CD4-positive, alpha-beta T cell (primary cell): ENCODE data around the gene TEPSIN. TPM values are rescaled to one million over a fixed set of nuclear protein-coding genes. Genes with fewer than 3 reads are reported as not detected.

ENCODE experiments used
- ATAC-seq: fragments of 200-7000 bp; cut with Tn5 transposase; one replicate; pipeline ENCODE4 v1.10.0; 2022; ENCODE audit warnings: mild to moderate bottlenecking; ENCODE audit not compliant: poor library complexity
- CTCF ChIA-PET: fragments of 350-600 bp; sonication (Branson Sonifier 250); formaldehyde crosslinking; loops from one replicate; lab custom pipeline; 2021; ENCODE audit warnings: antibody characterized with exemption, inconsistent platforms; lab: Charles Lee
- POLR2A ChIA-PET: fragments of 350-600 bp; sonication (Branson Sonifier 250); formaldehyde crosslinking; loops from one replicate; lab custom pipeline; 2021; ENCODE audit warnings: antibody characterized with exemption, inconsistent platforms; lab: Charles Lee
- DNase-seq, 14 experiments: peaks; one replicate each; pipeline ENCODE4 v3.0.0-alpha.2; 2013 to 2020; ENCODE audit warnings: mixed read lengths in 2 of 14
- H3K27ac ChIP-seq, 2 donors: one replicate each; pipeline versions ENCODE4 v1.5.1 to v1.7.0; 2013; ENCODE audit warnings: low read length in 2 of 2, low read depth in 1 of 2, mild to moderate bottlenecking in 1 of 2
- H3K27me3 ChIP-seq, 2 experiments: 1 replicate in 1 of 2; 2 replicates in 1 of 2; pipeline versions ENCODE4 v1.6.1 to v1.7.0; 2013; ENCODE audit warnings: low read length in 2 of 2, control low read depth in 1 of 2, mild to moderate bottlenecking in 1 of 2, moderate library complexity in 1 of 2; ENCODE audit not compliant: insufficient read depth in 2 of 2, control insufficient read depth in 1 of 2
- H3K36me3 ChIP-seq: one replicate; pipeline ENCODE4 v1.6.1; 2013; ENCODE audit warnings: low read length, control low read depth; ENCODE audit not compliant: insufficient read depth
- H3K4me1 ChIP-seq: one replicate; pipeline ENCODE4 v1.6.1; 2013; ENCODE audit warnings: low read length, control low read depth; ENCODE audit not compliant: insufficient read depth
- H3K4me3 ChIP-seq: one replicate; pipeline ENCODE4 v1.5.1; 2013; ENCODE audit warnings: mild to moderate bottlenecking, low read length, moderate library complexity
- H3K9me3 ChIP-seq, 2 experiments: 1 replicate in 1 of 2; 2 replicates in 1 of 2; pipeline versions ENCODE4 v1.6.1 to v1.7.0; 2013; ENCODE audit warnings: low read length in 2 of 2, mild to moderate bottlenecking in 2 of 2, control low read depth in 1 of 2, moderate library complexity in 1 of 2; ENCODE audit not compliant: control insufficient read depth in 1 of 2, insufficient read depth in 1 of 2
- H3K27ac Mint-ChIP-seq: one replicate; pipeline ENCODE4 v1.8.0; 2020; ENCODE audit warnings: mixed read lengths
- H3K27me3 Mint-ChIP-seq: one replicate; pipeline ENCODE4 v1.8.0; 2021; ENCODE audit warnings: mixed read lengths
- H3K36me3 Mint-ChIP-seq: one replicate; pipeline ENCODE4 v1.8.0; 2021; ENCODE audit warnings: low read depth, mixed read lengths
- H3K4me1 Mint-ChIP-seq: one replicate; pipeline ENCODE4 v1.8.0; 2021; ENCODE audit warnings: low read depth, mixed read lengths
- H3K4me3 Mint-ChIP-seq: one replicate; pipeline ENCODE4 v1.8.0; 2020; ENCODE audit warnings: mild to moderate bottlenecking, mixed read lengths
- H3K9me3 Mint-ChIP-seq: one replicate; pipeline ENCODE4 v1.8.0; 2020; ENCODE audit warnings: mixed read lengths
- intact Hi-C, 2 experiments: fragments of 100-400 bp; cut with DNase I in 1 of 2; cut with micrococcal nuclease in 1 of 2; formaldehyde crosslinking; loops; one replicate each; pipeline versions ENCODE4 v1.15.1 to v1.9.0; 2023 to 2025; cut with DNase I, micrococcal nuclease
- total RNA-seq, 174 experiments: library from RNA in 2 of 174; stranded (reverse) in 2 of 174; gene quantifications; one replicate each; pipeline ENCODE4 v1.2.3 and lab custom pipeline; 2021 to 2026
- TF ChIP-seq, protein P1 (sequence below): fragments of 200-600 bp; IDR thresholded peaks from one replicate; pipeline ENCODE4 v1.8.0; 2022; ENCODE audit warnings: antibody characterized with exemption, mild to moderate bottlenecking

TEPSIN gene
- total RNA-seq, 2 experiments from 2014 or later = 68.2 to 74.4 TPM

DNA sequence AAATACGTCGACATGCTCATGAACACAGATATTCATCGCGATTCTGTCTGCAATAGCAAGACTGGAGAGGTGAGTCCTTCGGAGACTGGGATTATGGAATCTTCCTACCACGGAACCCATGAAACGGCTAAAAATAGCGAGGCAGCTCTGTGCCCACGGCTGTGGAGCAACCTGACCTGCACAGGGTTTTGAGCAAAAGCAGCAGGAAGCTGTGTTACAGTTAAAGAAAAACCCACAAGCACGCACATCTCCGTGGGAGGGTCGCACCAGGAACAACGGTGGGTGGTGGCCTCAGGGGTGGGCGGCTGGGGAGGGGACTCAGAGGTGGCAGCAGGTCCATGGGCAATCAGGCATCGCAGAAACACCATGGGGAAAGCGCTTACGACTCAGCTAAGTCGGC is 31.4 kb upstream of the TEPSIN start:
- H3K27ac Mint-ChIP-seq = no peak overlapping the region
- intact Hi-C loops = no loop called here

DNA sequence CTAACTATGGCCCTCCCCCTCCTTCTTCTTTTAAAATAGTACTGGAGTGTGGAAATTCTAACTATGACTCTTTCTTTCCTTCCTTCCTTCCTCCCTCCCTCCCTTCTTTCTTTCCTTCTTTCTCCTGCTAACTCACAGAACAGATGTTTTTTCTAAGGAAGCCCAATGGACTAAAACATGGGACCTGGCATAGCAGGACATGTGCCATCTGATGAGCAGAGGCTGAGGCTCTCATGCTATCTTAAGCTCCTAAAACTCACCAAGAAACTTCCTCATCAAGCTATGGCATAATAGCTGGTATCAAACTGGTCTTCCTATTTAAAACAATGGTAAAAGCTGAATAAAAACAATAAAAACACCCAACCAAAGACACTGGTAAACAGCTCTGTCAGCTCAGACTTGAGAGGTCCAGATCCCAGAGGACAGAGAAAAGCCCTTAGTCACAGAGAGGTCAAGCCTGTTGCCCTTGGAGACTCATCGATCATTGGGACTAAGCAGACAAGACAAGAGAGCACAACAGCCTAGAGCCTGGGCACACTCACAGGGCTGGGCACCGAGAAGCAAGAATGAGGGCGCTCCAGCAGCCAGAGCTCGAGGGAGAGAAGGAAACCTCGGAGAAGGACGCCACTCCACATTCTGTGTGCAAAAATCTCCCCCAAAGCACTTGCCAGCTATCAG is 28.7 kb upstream of the TEPSIN start:
- POLR2A ChIA-PET = interaction anchor here (0.6 kb wide), 1 partner anchor 1435 kb away, joined by 5 read pairs; no protein-coding TSS in a partner anchor
- Mint-ChIP-seq H3K36me3 (peaks cover 84% of the 10 kb centered on the region), H3K27me3 (no peaks in the 10 kb centered on the region), H3K4me3 (no peak overlapping the region), H3K4me1 (peaks cover 1% of the 10 kb centered on the region), H3K27ac (no peak overlapping the region), H3K9me3 (no peaks in the 10 kb centered on the region)
- no peak for ATAC-seq
- CTCF ChIA-PET = no interaction called here
- no peak overlapping the region for H3K4me3 ChIP-seq
- no peaks in the 10 kb centered on the region for H3K27me3 ChIP-seq
- intact Hi-C loops = no loop called here
- H3K27ac ChIP-seq = no peak overlapping the region
- DNase-seq = no peak
- no peaks in the 10 kb centered on the region for H3K4me1 ChIP-seq
- TF ChIP-seq, protein P1, sequence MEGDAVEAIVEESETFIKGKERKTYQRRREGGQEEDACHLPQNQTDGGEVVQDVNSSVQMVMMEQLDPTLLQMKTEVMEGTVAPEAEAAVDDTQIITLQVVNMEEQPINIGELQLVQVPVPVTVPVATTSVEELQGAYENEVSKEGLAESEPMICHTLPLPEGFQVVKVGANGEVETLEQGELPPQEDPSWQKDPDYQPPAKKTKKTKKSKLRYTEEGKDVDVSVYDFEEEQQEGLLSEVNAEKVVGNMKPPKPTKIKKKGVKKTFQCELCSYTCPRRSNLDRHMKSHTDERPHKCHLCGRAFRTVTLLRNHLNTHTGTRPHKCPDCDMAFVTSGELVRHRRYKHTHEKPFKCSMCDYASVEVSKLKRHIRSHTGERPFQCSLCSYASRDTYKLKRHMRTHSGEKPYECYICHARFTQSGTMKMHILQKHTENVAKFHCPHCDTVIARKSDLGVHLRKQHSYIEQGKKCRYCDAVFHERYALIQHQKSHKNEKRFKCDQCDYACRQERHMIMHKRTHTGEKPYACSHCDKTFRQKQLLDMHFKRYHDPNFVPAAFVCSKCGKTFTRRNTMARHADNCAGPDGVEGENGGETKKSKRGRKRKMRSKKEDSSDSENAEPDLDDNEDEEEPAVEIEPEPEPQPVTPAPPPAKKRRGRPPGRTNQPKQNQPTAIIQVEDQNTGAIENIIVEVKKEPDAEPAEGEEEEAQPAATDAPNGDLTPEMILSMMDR = no peak
- H3K36me3 ChIP-seq = peaks cover 69% of the 10 kb centered on the region
- no peaks in the 10 kb centered on the region for H3K9me3 ChIP-seq

More for the DNA sequence above, 31.4 kb upstream of the TEPSIN start:
- POLR2A ChIA-PET = no interaction called here
- peaks cover 8% of the 10 kb centered on the region for H3K4me1 ChIP-seq
- peaks cover 6% of the 10 kb centered on the region for H3K4me1 Mint-ChIP-seq
- no peak overlapping the region for H3K4me3 Mint-ChIP-seq
- H3K4me3 ChIP-seq = no peak overlapping the region
- no peaks in the 10 kb centered on the region for H3K9me3 Mint-ChIP-seq
- no peaks in the 10 kb centered on the region for H3K27me3 Mint-ChIP-seq
- H3K36me3 Mint-ChIP-seq = peaks cover 93% of the 10 kb centered on the region
- H3K9me3 ChIP-seq = no peaks in the 10 kb centered on the region
- H3K36me3 ChIP-seq = peaks cover 72% of the 10 kb centered on the region
- DNase-seq = no peak
- CTCF ChIA-PET = interaction anchor here (1.8 kb wide), 1 partner anchor 22 kb away, joined by 4 read pairs; no protein-coding TSS in a partner anchor
- TF ChIP-seq, protein P1 = no peak
- H3K27me3 ChIP-seq = no peaks in the 10 kb centered on the region
- no peak overlapping the region for H3K27ac ChIP-seq
- no peak for ATAC-seq

DNA sequence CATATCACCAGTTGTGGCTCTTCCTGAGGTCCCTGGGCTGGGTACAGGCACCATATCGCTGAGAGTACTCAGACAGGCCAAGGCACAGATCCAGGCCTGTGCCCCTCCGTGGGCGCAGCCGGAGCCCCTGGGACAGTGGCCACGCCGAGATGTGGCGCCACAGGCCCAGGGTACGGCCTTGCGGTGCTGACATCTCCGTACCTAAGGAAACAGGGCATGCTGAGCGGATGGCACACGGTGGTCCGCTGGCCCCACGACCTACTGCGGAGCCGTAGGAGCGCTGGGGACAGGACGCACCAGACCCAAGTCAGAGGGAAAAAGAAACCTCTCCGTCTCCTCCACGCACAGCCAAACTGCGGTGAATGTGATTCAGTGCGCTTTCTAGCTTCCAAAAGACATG is 26.7 kb upstream of the TEPSIN start:
- H3K4me3 ChIP-seq = no peak overlapping the region
- H3K27me3 ChIP-seq = no peaks in the 10 kb centered on the region
- ATAC-seq (no peak), DNase-seq (no peak)
- POLR2A ChIA-PET = no interaction called here
- no peaks in the 10 kb centered on the region for H3K4me1 ChIP-seq
- TF ChIP-seq, protein P1 = no peak
- H3K27ac ChIP-seq = no peak overlapping the region
- Mint-ChIP-seq H3K27me3 (no peaks in the 10 kb centered on the region), H3K27ac (no peak overlapping the region), H3K4me3 (no peak overlapping the region), H3K36me3 (peaks cover 77% of the 10 kb centered on the region), H3K4me1 (no peaks in the 10 kb centered on the region), H3K9me3 (no peaks in the 10 kb centered on the region)
- no peaks in the 10 kb centered on the region for H3K9me3 ChIP-seq
- intact Hi-C loops = no loop called here
- CTCF ChIA-PET = no interaction called here
- peaks cover 77% of the 10 kb centered on the region for H3K36me3 ChIP-seq
